GM21529 (cell line): ENCODE results near the gene PSMB10.
"Not testable (repeated sequence)": the region's sequence is repeated elsewhere in the genome, so short reads cannot be mapped to it uniquely, and the experiment has no call there.

ENCODE experiments used
- ATAC-seq: cut with Tn5 transposase; IDR thresholded peaks from one replicate; pipeline ENCODE4 v1.9.1; 2021; ENCODE audit not compliant: unreplicated experiment

The PSMB10 gene

DNA sequence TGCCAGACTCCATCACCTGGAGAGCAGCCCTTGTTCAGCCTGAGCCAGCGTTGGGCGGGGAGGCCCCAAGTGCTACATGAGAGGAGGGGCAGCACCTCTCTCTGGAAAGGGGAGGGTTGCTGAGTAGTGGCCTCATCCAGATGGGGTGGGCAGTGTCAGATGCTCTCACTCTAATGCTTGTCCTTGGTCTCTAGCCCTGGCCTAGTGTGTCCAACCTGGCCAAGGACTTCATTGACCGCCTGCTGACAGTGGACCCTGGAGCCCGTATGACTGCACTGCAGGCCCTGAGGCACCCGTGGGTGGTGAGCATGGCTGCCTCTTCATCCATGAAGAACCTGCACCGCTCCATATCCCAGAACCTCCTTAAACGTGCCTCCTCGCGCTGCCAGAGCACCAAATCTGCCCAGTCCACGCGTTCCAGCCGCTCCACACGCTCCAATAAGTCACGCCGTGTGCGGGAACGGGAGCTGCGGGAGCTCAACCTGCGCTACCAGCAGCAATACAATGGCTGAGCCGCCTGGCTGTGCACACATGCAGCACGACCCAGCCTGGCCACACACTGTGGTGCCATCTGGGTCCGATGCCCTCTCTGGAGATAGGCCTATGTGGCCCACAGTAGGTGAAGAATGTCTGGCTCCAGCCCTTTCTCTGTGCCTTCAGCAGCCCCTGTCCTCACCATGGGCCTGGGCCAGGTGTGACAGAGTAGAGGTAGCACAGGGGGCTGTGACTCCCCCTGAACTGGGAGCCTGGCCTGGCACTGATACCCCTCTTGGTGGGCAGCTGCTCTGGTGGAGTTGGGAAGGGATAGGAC is 9.3 kb downstream of the PSMB10 start:
- ATAC-seq: no peak

DNA sequence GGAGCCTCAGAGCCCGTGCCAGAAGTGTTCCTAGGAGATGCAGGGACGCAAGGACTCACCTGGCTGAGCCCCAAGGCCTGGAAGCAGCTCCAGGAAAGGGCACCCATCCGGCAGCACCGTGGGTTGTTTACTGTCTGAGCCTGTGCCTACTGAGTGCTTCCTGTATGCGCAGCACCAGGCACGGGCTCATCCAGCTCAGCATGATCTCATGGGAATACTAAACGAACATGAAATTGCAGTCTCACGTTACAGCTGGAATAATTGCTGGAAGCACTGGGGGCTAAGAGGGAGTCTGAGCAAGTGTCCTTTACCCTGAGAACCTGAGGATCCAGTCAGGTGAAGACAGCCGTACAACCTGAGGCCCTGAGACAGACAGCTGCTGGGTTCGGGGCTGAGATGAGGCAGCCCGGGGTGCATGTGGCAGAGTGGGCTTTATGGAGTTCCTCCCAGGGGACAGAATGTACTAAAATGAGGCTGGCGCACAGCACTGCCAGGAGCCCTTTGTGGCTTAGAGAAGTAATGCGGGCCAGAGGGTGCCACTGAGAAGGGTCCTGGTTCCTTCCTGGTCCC is 10.4 kb downstream of the PSMB10 start:
- ATAC-seq: no peak

DNA sequence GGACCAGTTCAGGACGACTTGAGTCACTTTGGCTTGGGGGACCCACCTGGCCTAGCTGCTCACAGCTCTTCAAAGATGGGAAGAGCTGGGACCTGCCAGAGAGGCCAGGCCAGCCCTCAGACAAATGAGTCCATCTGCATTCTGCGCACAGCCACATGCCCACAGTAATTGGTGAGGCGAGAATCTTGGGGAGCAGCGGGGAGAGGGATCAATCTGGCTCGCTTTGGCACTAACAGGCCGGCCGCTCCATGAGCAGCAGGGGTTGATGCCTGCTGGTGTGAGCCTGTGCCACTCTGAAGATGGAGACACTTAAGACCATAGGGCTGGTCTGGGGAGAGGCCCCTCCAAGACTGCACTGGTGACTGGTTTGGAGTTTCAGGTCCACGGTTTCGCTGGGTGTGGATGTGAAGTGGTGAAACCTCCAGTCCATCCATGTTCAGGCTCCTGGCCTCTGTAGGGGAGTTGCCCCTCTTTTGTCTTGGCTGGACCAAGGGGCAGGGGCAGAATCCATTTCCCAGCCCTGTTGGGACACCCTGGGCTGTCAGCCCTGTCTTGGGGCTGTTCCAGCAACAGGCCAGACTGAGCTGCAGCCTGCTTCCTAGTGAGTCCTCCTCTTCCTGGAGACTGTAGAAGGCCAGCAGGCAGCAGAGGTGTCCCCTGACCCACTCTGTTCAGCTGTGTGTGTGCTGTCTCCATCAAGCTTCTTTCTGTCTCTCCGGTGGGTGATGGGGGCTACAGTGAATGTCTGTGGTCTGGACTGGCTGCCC is 12.3 kb downstream of the PSMB10 start:
- no peak for ATAC-seq

DNA sequence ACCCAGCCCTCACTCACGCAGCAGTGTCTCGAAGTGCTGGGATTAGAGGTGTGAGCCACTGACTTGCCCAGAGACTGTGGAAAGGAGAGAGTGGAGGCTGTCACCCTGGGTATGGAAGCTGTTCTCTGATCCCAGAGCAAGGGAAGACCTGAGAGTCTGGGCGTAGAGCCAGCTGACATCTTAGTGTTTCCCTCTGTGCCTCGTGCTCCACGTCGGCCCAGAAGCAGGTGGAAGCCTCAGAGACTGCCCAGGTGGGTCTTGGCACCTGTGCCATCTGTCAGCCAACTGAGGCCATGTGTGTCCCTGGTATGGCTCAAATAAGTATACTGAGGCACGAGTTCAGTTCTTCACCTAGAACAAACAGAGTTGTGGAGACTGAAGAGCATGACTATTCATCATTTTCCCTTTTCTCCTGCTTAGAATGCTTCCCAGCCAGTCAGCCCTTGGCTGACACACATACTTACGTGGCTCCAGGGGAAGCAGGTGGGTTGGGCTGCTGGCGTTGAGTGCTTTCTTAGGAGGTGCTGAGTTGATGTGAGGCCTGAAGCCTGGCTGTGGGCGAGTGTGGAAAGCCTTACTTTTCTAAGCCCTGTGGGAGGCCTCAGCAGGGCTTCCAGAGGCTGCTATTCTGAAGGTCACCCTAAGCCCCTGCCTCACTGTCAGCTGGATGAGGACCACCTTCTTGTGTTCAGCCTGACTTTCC is 13.1 kb downstream of the PSMB10 start:
- no peak for ATAC-seq

- no peak for ATAC-seq
Measured at GRCh38 chr16:67922740-67923139, 13.9 kb downstream of the PSMB10 start.

GRCh38 chr16:67922221-67922620 is 14.4 kb downstream of the PSMB10 start:
- ATAC-seq: no peak

DNA sequence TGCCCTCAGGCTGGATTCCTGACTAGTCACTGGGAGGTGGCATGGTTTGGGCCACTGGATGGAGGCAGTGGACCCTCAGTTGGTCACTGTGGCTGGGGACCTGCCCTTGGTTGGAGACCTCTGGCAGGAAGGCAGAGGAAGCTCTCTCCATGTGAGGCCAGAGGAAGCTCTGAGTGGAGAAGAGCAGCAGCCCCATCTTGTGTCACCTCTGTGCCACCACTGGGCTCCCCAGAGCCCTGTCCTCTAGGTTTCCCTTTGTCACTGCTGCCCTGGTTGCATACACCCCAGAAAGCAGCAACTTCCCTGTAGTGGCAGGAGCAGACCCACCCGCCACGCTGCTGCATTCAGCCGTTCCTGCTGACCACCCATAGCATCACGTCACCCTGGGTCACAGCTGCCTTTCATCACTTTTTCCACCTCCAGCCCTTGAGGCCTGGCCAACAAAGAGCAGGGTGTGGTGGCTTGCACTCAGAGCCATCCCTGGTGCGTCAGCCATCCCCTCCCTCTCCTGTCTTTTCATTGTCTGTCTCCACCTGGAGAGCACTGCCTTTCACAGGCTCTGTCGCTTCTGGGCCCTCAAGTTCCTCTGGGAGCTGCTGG is 16.9 kb downstream of the PSMB10 start:
- no peak for ATAC-seq

DNA sequence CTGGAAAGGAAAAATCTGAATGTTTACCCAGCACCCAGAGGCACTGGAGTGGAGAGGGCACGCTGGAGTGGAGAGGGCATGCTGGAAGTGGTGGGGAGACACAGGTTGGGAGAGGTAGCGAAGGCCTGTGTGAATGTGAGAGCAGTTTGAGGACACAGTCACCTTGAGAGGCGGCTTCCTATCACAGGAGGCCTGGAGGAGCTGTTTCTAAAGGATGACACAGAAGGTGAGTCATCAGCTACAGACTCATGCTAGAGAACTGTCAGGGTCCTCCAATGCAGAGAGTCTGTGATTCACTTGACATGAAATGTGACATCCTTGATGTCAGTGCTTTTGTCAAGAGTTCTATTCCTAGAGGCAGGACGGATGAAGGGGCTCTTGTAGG is 18.8 kb downstream of the PSMB10 start:
- ATAC-seq: no peak

DNA sequence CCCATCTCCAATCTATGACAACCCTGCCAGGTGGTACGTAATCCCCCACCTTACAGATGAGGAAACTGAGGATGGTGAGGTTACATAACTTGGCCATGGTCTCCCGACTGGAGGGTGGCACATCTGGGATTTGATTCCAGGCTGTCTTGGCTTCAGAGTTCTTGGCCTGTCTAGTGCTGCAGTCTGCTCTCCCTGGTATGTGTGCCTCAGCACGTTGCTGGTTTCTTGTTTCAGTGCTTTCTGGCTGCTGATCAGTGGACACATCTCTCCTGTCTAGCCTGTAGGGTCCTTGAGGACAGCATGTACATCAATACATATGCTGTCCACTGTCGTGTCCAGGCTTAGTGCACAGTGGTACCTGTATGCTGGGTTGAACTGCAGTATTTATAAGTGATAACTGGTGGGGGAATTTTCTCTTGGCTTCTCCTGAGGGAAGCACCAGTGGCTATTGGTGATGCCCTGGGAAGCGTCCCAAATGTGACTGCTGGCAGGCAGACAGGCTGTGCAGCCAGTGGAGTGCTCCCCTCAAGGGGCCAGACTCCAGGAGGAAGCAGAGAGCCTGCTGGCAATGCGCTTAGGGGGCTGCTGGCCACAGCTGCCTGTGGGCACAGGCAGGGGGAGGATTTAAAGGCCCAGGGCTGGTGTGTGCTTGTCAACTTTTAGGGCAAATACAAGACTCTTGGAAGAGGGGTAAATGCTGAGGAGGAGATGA is 19.4 kb downstream of the PSMB10 start:
- ATAC-seq: no peak

DNA sequence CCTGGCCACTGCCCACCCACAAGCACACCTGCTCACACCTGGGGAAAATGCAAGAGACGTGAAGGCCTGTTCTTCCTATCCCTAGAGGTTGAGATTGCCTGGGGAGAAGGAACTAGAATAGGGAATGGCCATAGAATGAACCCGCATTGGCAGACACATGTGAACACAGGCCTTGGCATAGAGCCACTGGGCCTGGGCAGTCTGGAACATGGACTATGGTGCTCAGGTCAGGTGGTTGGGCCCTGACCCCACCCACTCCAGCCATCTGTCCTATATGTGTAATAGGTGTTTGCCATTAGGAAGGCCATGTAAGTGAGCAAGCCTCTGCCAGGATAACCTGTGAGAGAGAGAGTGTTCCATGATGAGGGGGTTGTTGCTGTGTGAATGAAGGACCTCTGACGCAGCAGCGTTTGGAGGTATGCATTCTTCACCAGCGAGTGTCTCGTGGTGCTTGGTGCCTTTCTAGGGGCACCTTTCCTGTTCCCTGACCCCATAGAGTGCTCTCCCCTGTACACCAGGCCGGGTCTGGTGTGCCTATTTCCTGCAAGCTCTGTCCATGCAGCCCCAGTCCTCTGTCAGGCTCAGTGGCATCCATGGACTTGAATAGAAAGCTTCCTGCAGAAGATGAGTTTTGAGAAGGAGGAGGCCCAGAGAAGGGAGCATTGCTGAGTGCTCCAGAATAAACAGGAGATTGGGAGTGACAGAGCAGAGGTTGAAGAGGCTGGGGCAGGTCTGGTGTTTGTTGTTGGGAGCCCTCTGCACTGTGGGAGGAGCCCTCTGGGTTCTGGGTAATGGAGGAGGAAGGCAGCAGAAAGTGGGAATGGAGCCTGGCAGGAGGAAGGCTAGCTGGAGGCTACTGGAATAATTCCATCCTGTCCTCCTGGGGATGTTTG is 20.6 kb downstream of the PSMB10 start:
- no peak for ATAC-seq

DNA sequence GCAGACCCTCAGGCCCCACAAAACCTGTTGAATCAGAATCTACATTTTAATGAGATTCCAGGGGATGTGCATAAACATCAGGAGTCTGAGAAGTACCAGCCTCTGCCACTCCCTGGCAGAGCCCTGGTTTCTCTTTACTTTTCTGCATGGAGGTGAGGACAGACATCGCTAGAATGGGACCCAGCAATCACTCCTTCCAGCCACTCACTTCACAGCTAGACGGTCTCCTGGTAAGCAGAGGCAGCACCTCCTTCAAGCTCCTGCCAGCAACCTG is 21.2 kb downstream of the PSMB10 start:
- not testable (repeated sequence) for ATAC-seq

DNA sequence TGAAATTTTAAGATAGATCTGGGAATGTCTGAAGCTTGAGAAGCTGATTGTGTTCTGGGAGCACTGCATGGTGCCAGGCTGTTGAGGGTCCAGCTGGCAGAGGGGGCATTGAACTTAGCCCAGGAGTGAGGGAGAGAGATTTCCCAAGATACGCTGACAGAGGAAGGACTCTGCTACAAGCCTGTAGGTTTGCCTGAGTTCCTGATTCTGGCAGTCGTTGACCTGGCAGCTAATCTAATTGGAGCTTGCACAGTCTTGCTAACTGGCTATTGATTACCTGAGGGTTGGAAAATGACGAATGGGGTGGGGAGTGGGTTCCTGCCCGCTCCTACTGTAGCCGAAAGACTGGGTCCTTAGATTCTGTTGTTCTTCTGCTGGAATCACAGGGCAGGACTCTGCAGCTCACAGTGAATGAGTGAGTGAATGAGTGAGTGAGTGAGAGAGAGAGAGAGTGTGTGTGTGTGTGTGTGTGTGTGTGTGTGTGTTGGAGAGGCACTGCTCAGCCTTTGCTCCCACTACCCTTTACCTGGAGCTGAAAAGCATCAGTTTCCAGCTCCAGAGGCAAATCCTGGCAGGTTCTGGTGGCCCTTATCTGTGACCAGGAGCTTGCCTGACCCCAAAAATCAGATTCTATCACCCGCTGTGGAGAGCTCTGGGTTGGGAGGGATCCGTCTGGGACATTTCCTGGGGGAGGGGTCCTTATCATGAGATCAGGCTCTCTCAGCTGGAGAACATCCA is 21.7 kb downstream of the PSMB10 start:
- no peak for ATAC-seq

- no peak for ATAC-seq
Measured at GRCh38 chr16:67910158-67910557, 26.5 kb downstream of the PSMB10 start.

DNA sequence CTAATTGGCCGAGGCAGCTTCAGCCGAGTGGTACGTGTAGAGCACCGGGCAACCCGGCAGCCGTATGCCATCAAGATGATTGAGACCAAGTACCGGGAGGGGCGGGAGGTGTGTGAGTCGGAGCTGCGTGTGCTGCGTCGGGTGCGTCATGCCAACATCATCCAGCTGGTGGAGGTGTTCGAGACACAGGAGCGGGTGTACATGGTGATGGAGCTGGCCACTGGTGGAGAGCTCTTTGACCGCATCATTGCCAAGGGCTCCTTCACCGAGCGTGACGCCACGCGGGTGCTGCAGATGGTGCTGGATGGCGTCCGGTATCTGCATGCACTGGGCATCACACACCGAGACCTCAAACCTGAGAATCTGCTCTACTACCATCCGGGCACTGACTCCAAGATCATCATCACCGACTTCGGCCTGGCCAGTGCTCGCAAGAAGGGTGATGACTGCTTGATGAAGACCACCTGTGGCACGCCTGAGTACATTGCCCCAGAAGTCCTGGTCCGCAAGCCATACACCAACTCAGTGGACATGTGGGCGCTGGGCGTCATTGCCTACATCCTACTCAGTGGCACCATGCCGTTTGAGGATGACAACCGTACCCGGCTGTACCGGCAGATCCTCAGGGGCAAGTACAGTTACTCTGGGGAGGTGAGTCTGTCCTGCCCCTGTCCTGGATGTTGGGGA is 27.5 kb downstream of the PSMB10 start:
- ATAC-seq: no peak

DNA sequence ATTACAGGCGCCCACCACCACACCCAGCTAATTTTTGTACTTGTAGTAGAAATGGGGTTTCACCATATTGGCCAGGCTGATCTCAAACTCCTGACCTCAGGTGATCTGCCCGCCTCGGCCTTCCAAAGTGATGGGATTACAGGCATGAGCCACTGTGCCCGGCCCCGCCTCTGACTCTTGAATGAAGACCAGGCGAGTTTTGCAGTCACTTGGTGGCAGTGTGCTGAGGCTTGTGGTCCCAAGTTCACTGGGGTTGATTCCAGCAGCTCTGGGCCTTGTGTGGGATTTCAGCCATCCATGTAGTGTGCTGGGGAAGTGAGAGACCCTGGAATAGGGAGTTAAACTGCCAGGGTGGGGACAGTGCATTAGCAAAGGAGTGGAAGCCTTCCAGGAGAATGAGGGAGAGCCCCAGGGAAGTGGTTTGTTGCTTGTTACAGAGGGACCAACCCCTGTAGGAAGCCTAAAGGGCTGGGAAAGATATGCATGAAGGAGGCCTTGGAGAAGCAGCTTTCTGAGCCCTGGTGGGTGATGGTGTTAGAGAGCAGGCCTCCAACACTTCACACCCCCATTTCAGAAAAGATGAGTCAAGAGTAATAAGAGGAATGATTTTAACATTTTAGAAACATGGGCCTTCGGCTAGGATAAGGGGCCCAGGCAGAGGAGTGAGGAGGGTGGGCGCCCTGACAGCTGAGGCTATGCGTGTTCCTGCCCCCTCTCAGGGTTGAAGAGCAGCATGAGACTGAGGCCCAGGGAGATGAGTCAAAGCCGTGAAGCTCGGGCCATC is 29.1 kb downstream of the PSMB10 start:
- no peak for ATAC-seq

DNA sequence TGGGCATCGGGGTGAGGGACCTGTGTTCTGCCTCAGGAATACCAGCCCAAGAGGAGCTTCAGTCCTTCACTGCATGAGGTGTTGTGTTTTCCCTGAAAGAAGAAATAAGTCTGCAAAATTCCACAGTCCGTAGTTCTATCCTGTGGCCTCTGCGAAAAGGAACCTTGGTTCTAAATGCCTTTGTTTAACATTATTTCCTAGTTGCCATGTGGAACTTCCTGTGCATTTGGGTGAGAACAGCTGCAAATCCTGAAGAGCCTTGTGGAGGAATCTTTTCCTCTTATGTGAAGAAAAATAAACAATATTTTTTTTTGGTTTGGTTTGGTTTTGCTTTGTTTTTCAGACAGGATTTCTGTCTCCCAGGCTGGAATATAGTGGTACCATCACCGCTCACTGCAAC is 33.8 kb downstream of the PSMB10 start:
- ATAC-seq: no peak

- no peak for ATAC-seq
Measured at GRCh38 chr16:67901734-67902133, 34.9 kb downstream of the PSMB10 start.

DNA sequence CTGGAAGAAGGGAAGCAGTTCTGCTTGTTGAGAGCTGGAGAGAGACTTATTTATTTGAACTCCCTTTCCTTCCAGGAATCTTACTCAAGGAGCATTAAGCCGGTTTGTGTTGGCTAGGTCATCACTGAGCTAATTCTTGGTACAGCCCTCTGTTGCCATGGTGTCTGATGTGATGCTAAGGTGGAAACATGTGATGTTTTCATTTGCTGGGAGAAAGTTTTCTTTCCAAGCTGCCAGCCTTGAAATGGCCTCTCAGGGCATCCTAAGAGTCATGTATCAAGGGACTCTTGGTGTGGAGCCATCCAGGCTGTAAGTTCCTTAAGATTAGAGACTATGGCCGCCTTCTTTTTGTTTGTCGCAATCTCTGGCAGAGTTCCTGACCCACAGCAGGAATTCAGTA is 39.4 kb downstream of the PSMB10 start:
- no peak for ATAC-seq
